GM23338 (cell line): ENCODE measurements around the gene OR5H6. TPM values are rescaled to one million over a fixed set of nuclear protein-coding genes. Genes with fewer than 3 reads are reported as not detected.

Experiments used
- ATAC-seq: fragments of 200-7000 bp; cut with Tn5 transposase; 3 replicates; pipeline ENCODE4 v1.9.1; 2020
- DNase-seq: peaks from one replicate; pipeline ENCODE4 v3.0.0-alpha.2; 2015; ENCODE audit warnings: low spot score
- H2AFZ ChIP-seq: fragments of 200-600 bp; sonication (generic); 2 replicates; pipeline ENCODE4 v1.8.0; 2016; ENCODE audit warnings: antibody characterized with exemption, mild to moderate bottlenecking, moderate library complexity
- H3F3A ChIP-seq: fragments of 200-600 bp; sonication (generic); replicated peaks from 2 replicates; pipeline ENCODE4 v1.8.0; 2017; ENCODE audit warnings: antibody characterized with exemption, mixed run types, low read depth
- H3K27ac ChIP-seq: fragments of 200-600 bp; sonication (generic); 2 replicates; pipeline ENCODE4 v1.6.1; 2016; ENCODE audit warnings: low read depth
- H3K27me3 ChIP-seq: fragments of 200-600 bp; sonication (generic); 2 replicates; pipeline ENCODE4 v1.8.0; 2016; ENCODE audit warnings: mild to moderate bottlenecking, mixed run types, moderate library complexity; ENCODE audit not compliant: insufficient read depth
- H3K36me3 ChIP-seq: fragments of 200-600 bp; sonication (generic); 2 replicates; pipeline ENCODE4 v1.8.0; 2016; ENCODE audit warnings: mild to moderate bottlenecking; ENCODE audit not compliant: insufficient read depth
- H3K4me1 ChIP-seq: fragments of 200-600 bp; sonication (generic); 2 replicates; pipeline ENCODE4 v1.8.0; 2016; ENCODE audit warnings: mild to moderate bottlenecking, moderate library complexity; ENCODE audit not compliant: insufficient read depth
- H3K4me2 ChIP-seq: fragments of 200-600 bp; sonication (generic); 2 replicates; pipeline ENCODE4 v1.7.1; 2017; ENCODE audit warnings: mixed run types
- H3K4me3 ChIP-seq: fragments of 200-600 bp; sonication (generic); 2 replicates; pipeline ENCODE4 v1.6.1; 2016; ENCODE audit warnings: mixed run types
- H3K79me2 ChIP-seq: fragments of 200-600 bp; sonication (generic); replicated peaks from 2 replicates; pipeline ENCODE4 v1.8.0; 2017; ENCODE audit warnings: mild to moderate bottlenecking; ENCODE audit not compliant: insufficient read depth
- H3K9me2 ChIP-seq: fragments of 200-600 bp; sonication (generic); 2 replicates; pipeline ENCODE4 v1.8.0; 2017; ENCODE audit not compliant: insufficient read depth
- H4K20me1 ChIP-seq: fragments of 200-600 bp; sonication (generic); replicated peaks from 2 replicates; pipeline ENCODE4 v1.8.0; 2017; ENCODE audit warnings: mild to moderate bottlenecking; ENCODE audit not compliant: insufficient read depth
- H3K27ac Mint-ChIP-seq: 2 replicates; pipeline ENCODE4 v1.8.0; 2020; ENCODE audit warnings: inconsistent platforms, mild to moderate bottlenecking, moderate library complexity, mixed read lengths
- H3K27me3 Mint-ChIP-seq: 3 replicates; pipeline ENCODE4 v1.8.0; 2022; ENCODE audit warnings: low read depth, mild to moderate bottlenecking, moderate library complexity, mixed read lengths, inconsistent platforms; ENCODE audit not compliant: insufficient read depth, poor library complexity
- H3K36me3 Mint-ChIP-seq: 3 replicates; pipeline ENCODE4 v1.8.0; 2021; ENCODE audit warnings: low read depth, mild to moderate bottlenecking, inconsistent platforms, moderate library complexity, mixed read lengths
- H3K4me1 Mint-ChIP-seq: 3 replicates; pipeline ENCODE4 v1.8.0; 2020; ENCODE audit warnings: mild to moderate bottlenecking, inconsistent platforms, mixed read lengths
- H3K4me3 Mint-ChIP-seq: 3 replicates; pipeline ENCODE4 v1.8.0; 2021; ENCODE audit warnings: moderate library complexity, mild to moderate bottlenecking, inconsistent platforms, mixed read lengths
- H3K9me3 Mint-ChIP-seq: 3 replicates; pipeline ENCODE4 v1.8.0; 2020; ENCODE audit warnings: moderate library complexity, mild to moderate bottlenecking, inconsistent platforms, mixed read lengths
- CREB1 ChIP-seq: fragments of 250-450 bp; sonication (Bioruptor Pico); IDR thresholded peaks from 2 replicates; pipeline ENCODE4 v1.5.0; 2020; ENCODE audit warnings: low read depth, mild to moderate bottlenecking, moderate library complexity
- CTCF ChIP-seq, 2 experiments: fragments of 200-600 bp in 1 of 2; sonication (generic) in 1 of 2; conservative IDR thresholded peaks; 2 replicates each; pipeline versions ENCODE4 v1.5.1 to v1.6.1; 2016 to 2017; ENCODE audit warnings: antibody characterized with exemption in 2 of 2, low read depth in 2 of 2, mild to moderate bottlenecking in 2 of 2, moderate library complexity in 1 of 2
- ETS1 ChIP-seq: IDR thresholded peaks from 2 replicates; pipeline ENCODE4 v1.6.1; 2016; ENCODE audit warnings: antibody characterized with exemption
- EZH2 ChIP-seq: fragments of 200-600 bp; sonication (generic); IDR thresholded peaks from one replicate; pipeline ENCODE4 v1.8.0; 2017; ENCODE audit warnings: antibody characterized with exemption, mild to moderate bottlenecking, low read depth; ENCODE audit not compliant: unreplicated experiment
- EZH2phosphoT487 ChIP-seq: fragments of 200-600 bp; sonication (generic); IDR thresholded peaks from one replicate; pipeline ENCODE4 v1.8.1; 2018; ENCODE audit warnings: antibody characterized with exemption; ENCODE audit not compliant: unreplicated experiment
- JUNB ChIP-seq: IDR thresholded peaks from one replicate; pipeline ENCODE4 v1.6.1; 2016; ENCODE audit warnings: antibody characterized with exemption; ENCODE audit not compliant: unreplicated experiment
- NANOG ChIP-seq: IDR thresholded peaks from 2 replicates; pipeline ENCODE4 v1.6.1; 2016; ENCODE audit warnings: antibody characterized with exemption, borderline replicate concordance
- POLR2AphosphoS5 ChIP-seq: IDR thresholded peaks from 2 replicates; pipeline ENCODE4 v1.6.1; 2016; ENCODE audit warnings: antibody characterized with exemption, low read depth
- REST ChIP-seq: IDR thresholded peaks from one replicate; pipeline ENCODE4 v1.6.1; 2018; ENCODE audit warnings: antibody characterized with exemption; ENCODE audit not compliant: unreplicated experiment
- STAT1 ChIP-seq: IDR thresholded peaks from one replicate; pipeline ENCODE4 v1.6.1; 2016; ENCODE audit warnings: antibody characterized with exemption; ENCODE audit not compliant: unreplicated experiment
- ZNF114 ChIP-seq: fragments of 250-450 bp; sonication (Bioruptor Pico); IDR thresholded peaks from 2 replicates; pipeline ENCODE4 v1.5.0; 2020; ENCODE audit warnings: mild to moderate bottlenecking, moderate library complexity
- ZNF331 ChIP-seq: fragments of 250-450 bp; sonication (Bioruptor Pico); IDR thresholded peaks from 2 replicates; pipeline ENCODE4 v1.5.0; 2020; ENCODE audit warnings: low read depth, mild to moderate bottlenecking, moderate library complexity
- long read RNA-seq: library from polyadenylated mRNA; unstranded; transcript quantifications from one replicate; pipeline ENCODE4 v2.0.0, GENCODE V29; 2020; ENCODE audit not compliant: unreplicated experiment
- polyA plus RNA-seq: library from polyadenylated mRNA; unstranded; fragments of >200 nt; fragmentation: Nextera tagmentation; extraction: Ambion mirVana; gene quantifications from 2 replicates; pipeline ENCODE4 v1.2.1, GENCODE V29; 2016
- total RNA-seq: library from RNA; depleted of rRNA; stranded (reverse); fragments of >200 nt; shearing (Covaris generic); gene quantifications from 2 replicates; pipeline ENCODE4 v1.2.3, GENCODE V29; 2014; rRNA removed
- TF ChIP-seq, protein P1 (sequence below): fragments of 250-450 bp; sonication (Bioruptor Pico); IDR thresholded peaks from 2 replicates; pipeline ENCODE4 v1.5.0; 2020; ENCODE audit warnings: mild to moderate bottlenecking, moderate library complexity

OR5H6 gene
- total RNA-seq (not detected in 2 replicates), polyA plus RNA-seq (0.37 and 0.38 TPM in 2 replicates)
- long read RNA-seq = 0 reads

GRCh38 chr3:98263944-98264343, at the start of gene OR5H6:
Gene OR5H6, plus strand, starts transcription at chr3:98264244. Its CDS starts 89 bp downstream, at chr3:98264333.
- H4K20me1 ChIP-seq = no peaks in the 10 kb centered on the region
- no peaks in the 10 kb centered on the region; the same call in 1 of the 2 replicates for H3K9me2 ChIP-seq
- Mint-ChIP-seq H3K36me3 (no peaks in the 10 kb centered on the region), H3K4me3 (no peak within 1 kb of the TSS), H3K9me3 (no peaks in the 10 kb centered on the region), H3K27me3 (no peaks in the 10 kb centered on the region), H3K27ac (no peak within 1 kb of the TSS), H3K4me1 (no peaks in the 10 kb centered on the region)
- H3K36me3 ChIP-seq = no peaks in the 10 kb centered on the region
- no peak within 1 kb of the TSS for H3K27ac ChIP-seq
- H3K79me2 ChIP-seq = no peaks in the 10 kb centered on the region
- no peak for ATAC-seq
- no peak within 1 kb of the TSS for H3K4me3 ChIP-seq
- peaks cover 3% of the 10 kb centered on the region; the same call in 1 of the 2 replicates for H3K4me1 ChIP-seq
- H3K27me3 ChIP-seq = no peaks in the 10 kb centered on the region
- no peak for TF ChIP-seq CREB1 (CRISPR knock-in tag)
- TF ChIP-seq ZNF331 (CRISPR knock-in tag) = no peak
- TF ChIP-seq, protein P1, sequence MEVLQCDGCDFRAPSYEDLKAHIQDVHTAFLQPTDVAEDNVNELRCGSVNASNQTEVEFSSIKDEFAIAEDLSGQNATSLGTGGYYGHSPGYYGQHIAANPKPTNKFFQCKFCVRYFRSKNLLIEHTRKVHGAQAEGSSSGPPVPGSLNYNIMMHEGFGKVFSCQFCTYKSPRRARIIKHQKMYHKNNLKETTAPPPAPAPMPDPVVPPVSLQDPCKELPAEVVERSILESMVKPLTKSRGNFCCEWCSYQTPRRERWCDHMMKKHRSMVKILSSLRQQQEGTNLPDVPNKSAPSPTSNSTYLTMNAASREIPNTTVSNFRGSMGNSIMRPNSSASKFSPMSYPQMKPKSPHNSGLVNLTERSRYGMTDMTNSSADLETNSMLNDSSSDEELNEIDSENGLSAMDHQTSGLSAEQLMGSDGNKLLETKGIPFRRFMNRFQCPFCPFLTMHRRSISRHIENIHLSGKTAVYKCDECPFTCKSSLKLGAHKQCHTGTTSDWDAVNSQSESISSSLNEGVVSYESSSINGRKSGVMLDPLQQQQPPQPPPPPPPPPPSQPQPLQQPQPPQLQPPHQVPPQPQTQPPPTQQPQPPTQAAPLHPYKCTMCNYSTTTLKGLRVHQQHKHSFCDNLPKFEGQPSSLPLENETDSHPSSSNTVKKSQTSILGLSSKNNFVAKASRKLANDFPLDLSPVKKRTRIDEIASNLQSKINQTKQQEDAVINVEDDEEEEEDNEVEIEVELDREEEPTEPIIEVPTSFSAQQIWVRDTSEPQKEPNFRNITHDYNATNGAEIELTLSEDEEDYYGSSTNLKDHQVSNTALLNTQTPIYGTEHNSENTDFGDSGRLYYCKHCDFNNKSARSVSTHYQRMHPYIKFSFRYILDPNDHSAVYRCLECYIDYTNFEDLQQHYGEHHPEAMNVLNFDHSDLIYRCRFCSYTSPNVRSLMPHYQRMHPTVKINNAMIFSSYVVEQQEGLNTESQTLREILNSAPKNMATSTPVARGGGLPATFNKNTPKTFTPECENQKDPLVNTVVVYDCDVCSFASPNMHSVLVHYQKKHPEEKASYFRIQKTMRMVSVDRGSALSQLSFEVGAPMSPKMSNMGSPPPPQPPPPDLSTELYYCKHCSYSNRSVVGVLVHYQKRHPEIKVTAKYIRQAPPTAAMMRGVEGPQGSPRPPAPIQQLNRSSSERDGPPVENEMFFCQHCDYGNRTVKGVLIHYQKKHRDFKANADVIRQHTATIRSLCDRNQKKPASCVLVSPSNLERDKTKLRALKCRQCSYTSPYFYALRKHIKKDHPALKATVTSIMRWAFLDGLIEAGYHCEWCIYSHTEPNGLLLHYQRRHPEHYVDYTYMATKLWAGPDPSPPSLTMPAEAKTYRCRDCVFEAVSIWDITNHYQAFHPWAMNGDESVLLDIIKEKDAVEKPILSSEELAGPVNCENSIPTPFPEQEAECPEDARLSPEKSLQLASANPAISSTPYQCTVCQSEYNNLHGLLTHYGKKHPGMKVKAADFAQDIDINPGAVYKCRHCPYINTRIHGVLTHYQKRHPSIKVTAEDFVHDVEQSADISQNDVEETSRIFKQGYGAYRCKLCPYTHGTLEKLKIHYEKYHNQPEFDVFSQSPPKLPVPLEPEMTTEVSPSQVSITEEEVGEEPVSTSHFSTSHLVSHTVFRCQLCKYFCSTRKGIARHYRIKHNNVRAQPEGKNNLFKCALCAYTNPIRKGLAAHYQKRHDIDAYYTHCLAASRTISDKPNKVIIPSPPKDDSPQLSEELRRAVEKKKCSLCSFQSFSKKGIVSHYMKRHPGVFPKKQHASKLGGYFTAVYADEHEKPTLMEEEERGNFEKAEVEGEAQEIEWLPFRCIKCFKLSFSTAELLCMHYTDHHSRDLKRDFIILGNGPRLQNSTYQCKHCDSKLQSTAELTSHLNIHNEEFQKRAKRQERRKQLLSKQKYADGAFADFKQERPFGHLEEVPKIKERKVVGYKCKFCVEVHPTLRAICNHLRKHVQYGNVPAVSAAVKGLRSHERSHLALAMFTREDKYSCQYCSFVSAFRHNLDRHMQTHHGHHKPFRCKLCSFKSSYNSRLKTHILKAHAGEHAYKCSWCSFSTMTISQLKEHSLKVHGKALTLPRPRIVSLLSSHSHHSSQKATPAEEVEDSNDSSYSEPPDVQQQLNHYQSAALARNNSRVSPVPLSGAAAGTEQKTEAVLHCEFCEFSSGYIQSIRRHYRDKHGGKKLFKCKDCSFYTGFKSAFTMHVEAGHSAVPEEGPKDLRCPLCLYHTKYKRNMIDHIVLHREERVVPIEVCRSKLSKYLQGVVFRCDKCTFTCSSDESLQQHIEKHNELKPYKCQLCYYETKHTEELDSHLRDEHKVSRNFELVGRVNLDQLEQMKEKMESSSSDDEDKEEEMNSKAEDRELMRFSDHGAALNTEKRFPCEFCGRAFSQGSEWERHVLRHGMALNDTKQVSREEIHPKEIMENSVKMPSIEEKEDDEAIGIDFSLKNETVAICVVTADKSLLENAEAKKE (CRISPR knock-in tag) = no peak
- TF ChIP-seq ZNF114 (CRISPR knock-in tag) = no peak
- TF ChIP-seq NANOG = no peak
- TF ChIP-seq EZH2phosphoT487 = no peak
- no peak for TF ChIP-seq ETS1
- TF ChIP-seq EZH2 = no peak
- no peak for TF ChIP-seq JUNB
- TF ChIP-seq REST = no peak
- no peak for TF ChIP-seq POLR2AphosphoS5
- no peak for TF ChIP-seq CTCF (conservative IDR thresholded peaks at IDR 0.05; ENCODE audit: low read depth in 2 of 2)
- no peak for TF ChIP-seq STAT1
- no peak for DNase-seq
- no peak within 1 kb of the TSS for H3K4me2 ChIP-seq
- no peaks in the 10 kb centered on the region for H3F3A ChIP-seq
- H2AFZ ChIP-seq = no peak within 1 kb of the TSS
